Mammary epithelial cell (primary cell): Measurements from ENCODE around the gene PTGER1.

Experiments
- CTCF ChIP-seq, 2 donors: IDR thresholded peaks in 1 of 2; conservative IDR thresholded peaks in 1 of 2; 2 replicates each; pipeline ENCODE4 v1.5.1; 2011 to 2012; ENCODE audit warnings: inconsistent platforms in 2 of 2, low read length in 2 of 2, mild to moderate bottlenecking in 2 of 2, control low read depth in 1 of 2, low read depth in 1 of 2; ENCODE audit not compliant: insufficient read depth in 1 of 2; ENCODE audit errors: extremely low read depth in 1 of 2
- EZH2 ChIP-seq: IDR thresholded peaks from 2 replicates; pipeline ENCODE4 v1.6.1; 2012; ENCODE audit warnings: low read length, inconsistent platforms, borderline replicate concordance

- TF ChIP-seq CTCF (conservative IDR thresholded peaks at IDR 0.05 in 1 of 2, IDR thresholded peaks at IDR 0.05 in 1 of 2; ENCODE audit: extremely low read depth in 1 of 2, insufficient read depth in 1 of 2, low read depth in 1 of 2, low read length in 2 of 2), result no peak
- no peak for TF ChIP-seq EZH2
These were observed 1.1 kb upstream of the PTGER1 start for GRCh38 chr19:14476327-14476672.
